Vagina (tissue), 2 donors: ENCODE data around the gene FAM209A.

Source experiments
- CTCF ChIP-seq, 3 experiments: fragments of 450-650 bp in 2 of 3; fragments of 200-600 bp in 1 of 3; sonication (generic) in 1 of 3; IDR thresholded peaks; one replicate each; pipeline ENCODE4 v1.5.1; 2017 to 2019; ENCODE audit warnings: antibody characterized with exemption in 3 of 3, mild to moderate bottlenecking in 2 of 3, moderate library complexity in 2 of 3
- POLR2A ChIP-seq, 2 donors: fragments of 450-650 bp; IDR thresholded peaks; one replicate each; pipeline ENCODE4 v1.6.1; 2017; ENCODE audit warnings: antibody characterized with exemption in 2 of 2, mild to moderate bottlenecking in 2 of 2, moderate library complexity in 2 of 2

GRCh38 chr20:56565511-56565910 is 41.0 kb downstream of the FAM209A start:
- no peak for TF ChIP-seq CTCF (IDR thresholded peaks at IDR 0.05)
- TF ChIP-seq POLR2A (IDR thresholded peaks at IDR 0.05): no peak
